ENCODE data around the gene RANBP1.

Gene RANBP1

DNA sequence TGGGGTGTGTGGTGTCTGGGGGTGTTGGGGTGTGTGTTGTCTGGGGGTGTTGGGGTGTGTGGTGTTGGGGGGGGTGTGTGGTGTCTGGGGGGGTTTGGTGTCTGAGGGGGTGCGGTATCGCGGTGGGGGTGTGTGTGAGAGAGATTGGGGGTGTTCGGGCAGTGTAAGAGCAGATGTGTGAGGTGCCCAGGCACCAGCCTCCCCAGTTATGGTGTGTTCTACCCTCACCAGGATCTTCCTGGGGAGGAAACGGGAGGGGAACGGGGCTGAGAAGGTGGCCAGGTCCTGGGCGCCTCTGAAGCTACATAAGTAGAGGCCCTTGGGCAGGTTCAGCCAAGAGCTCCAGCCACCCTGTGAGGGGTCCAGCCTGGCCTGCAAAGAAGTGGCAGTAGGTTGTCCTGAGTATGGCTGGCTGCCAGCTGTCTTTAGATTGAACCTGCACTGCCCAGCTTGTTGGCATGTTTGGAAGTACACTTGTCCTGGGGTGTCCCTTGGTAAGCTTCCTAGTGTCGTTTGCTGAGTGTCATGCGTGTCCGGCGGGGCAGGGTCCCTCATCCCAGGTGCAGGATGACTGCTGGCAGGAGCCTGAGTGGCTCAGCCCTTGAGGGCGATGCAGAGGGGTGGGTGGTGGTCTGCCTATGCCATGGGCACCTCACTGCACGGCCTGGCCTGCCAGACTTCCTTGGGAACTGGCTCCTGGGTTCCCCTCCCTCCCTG lies 7.6 kb downstream of the RANBP1 start:
- no peak for DNase-seq (ENCODE audit: low read depth, low spot score)

DNA sequence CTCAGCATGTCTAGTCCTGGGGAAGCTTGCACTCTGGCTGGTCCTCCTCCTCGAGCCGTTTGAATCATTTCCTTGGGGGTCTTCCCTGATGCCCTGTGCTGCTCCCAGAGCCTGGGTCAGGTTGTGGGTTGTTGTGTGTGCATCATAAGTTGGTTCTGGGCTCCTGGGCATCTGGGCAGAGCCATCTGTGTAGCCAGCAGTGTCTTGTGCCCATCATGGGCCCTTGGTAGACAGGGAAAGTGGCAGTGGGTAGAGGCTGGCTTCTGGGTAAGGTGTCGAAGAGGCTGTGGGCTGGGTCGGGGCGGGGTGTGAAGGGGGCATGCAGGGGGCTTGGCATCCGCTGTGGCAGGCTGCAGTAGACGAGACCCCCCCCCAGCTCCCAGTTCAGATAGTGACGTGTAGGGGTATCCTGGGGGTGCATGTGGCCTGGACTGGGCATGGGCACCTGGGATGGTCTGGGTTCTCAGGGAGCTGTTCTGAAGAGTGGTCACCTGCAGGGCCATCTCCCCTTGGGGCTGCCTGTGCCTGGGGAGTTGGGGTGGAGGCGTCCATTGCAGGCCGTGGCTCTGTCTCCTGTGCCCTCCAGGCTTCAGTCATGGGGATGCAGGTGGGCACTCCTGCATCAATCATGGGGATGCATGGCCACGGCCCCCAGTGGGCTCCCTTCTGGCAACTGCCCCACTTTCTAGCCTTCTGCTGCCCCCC lies 8.3 kb downstream of the RANBP1 start:
- no peak for DNase-seq (ENCODE audit: low read depth, low spot score)

DNA sequence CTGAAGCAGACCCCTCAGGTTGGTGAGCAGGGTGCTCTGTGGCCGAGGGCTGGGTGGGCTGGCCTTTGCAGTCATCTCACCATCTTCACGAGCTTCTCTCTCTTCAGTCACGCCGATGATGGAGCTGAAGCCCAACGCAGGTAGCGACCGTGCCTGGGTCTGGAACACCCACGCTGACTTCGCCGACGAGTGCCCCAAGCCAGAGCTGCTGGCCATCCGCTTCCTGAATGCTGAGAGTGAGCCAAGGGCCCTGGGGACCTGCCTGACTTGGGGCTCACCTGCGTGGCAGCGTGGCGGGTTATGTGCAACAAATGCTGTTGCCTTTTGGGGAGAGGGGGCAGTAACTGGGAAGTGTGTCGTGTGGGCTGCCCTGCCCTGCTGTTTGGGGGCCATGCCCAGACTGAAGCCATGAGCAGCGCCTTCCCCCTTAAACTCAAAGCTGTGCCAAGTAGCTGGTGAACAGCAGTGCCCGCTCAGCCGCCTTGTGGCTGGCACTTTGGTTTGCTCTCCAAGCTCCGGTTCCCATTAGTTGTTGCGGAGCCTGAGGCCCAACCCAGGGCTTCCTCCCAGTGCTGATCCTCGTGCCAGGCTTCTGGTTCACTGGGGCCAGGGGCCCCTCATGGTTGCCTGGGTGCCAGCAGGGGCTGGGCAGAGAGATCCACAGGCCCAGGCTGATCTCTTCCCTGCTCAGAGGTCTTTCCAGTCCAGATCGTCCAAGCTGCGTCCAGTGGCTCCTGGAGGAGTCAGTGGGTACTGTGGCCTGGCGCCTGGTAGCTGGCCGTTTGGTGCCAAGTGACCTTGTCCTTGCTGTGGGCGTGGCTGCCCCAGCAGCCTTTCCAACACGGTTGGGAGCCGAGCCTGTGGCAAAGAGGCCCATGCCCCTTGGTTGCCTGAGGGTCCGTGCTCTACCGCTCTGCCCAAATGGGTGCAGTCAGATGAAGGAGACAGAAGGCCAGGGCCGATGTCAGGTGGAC lies 9.6 kb downstream of the RANBP1 start:
- no peak for DNase-seq (ENCODE audit: low read depth, low spot score)

DNA sequence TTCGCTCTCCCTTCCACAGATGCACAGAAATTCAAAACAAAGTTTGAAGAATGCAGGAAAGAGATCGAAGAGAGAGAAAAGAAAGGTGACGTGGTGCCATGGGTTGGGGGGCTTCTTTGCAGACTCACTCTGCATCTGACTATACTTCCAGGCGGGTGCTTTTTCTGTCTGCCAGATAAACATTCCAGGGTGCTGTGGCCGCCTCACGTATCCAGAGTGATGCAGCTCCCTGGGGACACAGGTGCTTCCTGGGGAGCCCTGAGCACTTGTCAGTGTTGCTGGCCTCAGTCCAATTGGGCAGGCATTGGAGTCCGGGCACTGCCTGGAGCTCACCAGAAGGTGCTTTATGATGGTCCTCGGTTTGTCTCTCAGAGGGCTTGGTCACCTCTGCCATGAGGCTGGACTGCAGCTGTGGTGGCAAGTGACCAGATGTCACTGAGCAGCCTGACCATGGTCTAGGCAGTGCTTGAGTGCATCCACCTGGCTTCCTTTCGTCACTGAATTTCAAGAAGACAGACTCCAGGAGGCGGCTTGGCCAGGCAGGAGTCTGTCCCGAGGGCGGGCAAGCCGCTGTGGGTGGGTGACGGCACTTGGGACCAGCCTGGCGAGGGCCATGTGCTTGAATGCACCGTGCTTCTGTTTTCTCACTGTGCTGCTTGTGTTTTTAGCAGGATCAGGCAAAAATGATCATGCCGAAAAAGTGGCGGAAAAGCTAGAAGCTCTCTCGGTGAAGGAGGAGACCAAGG lies 10.6 kb downstream of the RANBP1 start:
- no peak for DNase-seq (ENCODE audit: low read depth, low spot score)

DNA sequence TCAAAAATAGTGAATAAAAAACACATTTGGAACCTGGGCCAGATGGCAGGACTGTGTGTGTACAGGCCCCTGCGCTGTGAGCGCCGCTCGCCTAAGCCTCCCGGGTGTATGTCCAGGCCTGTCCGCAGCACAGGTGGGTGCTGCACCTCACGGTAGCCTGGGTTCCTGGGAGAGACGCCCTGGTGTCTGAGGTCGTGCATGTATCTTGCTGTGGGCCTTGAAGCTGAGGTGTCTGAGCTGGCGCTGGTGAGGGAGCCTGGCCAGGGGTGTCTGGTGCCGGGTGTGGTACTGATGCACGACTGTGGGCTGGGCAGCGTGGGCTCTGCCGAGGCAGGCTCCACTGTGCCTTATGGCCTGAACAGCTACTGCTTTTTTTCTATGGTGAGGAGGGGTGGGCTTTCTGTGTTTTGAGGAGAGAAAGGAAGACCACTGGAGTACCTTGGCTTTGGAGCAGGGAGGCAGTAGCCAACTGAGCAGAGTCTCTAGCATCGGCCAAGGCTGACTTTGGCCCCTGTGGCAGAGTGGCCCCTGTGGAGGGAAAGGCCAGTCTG lies 11.5 kb downstream of the RANBP1 start:
- DNase-seq (ENCODE audit: low read depth, low spot score), result no peak

DNA sequence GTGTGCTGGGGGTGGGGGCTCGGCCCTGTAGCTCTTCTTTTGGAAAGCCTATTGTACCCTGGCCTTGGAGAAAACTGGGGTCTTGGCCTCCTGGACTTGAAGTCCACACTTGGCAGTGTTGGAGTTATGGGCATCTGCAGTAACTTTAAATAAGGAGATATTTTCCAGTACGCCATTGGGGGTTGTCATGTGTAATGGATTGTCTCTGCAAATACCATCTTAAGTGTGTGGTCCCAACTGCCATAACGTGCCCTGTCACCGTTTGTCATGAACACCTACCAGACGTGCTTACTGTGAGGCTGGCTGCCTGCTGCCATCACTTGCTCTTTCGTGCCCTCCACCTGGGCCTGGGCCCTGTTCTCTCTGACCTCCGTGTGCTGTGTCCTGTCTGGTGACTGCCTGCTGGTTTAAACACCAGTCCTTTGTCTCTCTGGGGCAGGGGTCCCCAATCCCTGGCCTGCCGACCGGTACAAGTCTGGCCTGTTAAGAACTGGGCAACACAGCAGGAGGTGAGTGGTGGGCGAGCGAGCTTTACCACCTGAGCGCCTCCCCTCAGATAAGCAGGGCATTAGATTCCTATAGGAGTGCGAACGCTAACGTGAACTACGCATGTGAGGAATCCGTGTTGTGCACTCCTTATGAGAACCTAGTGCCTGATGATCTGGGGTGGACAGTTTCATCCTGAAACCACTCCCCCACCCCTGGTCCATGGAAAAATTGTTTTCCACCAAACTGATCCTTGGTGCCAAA lies 12.1 kb downstream of the RANBP1 start:
- DNase-seq (ENCODE audit: low read depth, low spot score), result no peak

DNA sequence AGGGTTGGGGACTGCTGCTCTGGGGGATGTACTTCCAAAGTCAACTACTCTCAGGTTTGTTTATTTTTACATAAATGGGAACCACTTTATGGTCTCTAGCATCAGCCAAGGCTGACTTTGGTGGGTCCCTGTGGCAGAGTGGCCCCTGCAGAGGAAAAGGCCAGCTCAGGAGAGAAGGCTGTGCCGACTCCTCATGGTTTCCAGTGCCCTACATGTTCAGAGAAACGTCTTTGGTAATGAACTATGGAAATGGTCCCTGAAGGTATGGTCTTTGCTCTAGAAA lies 12.7 kb downstream of the RANBP1 start:
- no peak for DNase-seq (ENCODE audit: low read depth, low spot score)

DNA sequence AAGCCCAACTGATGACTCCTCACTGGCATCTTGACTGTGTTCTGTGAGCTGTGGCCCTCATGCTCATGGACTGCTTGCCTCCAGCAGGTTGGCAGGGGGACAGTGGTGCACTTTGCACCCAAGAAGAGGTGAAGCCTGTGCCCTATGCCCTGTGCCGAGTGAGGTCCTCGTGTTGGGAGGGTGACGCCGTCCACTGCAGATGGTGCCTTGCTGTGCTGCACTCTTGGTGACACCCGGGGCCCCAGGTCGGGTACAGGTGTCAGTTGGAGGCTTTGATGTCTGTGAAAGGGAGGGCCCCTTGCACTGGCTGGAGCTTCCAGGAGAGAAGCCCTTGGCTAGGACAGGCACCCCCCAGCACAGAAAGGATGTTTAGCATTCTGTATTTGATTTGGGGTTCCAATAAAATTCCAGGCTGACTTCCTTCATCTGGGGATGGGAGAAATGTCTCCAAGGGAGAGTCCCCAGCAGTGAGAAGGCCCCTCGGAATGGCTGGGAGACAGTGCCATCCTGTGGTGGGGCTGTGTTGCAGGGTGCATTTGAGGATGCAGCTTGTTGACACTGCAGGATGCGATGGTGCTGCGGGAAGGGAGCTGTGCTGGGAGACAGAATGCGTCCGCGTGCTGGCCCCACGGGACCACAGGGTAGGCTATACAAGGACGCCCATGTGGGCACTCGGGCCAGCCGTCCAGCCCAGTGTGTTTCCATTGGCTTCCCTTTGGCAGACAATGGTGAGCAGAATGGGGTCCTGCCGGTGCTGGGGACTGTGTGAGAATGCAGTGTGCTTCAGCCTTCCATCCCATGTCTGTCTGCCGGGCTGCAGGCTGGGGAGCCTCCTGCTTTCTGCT lies 13.2 kb downstream of the RANBP1 start:
- DNase-seq (ENCODE audit: low read depth, low spot score), result no peak

DNA sequence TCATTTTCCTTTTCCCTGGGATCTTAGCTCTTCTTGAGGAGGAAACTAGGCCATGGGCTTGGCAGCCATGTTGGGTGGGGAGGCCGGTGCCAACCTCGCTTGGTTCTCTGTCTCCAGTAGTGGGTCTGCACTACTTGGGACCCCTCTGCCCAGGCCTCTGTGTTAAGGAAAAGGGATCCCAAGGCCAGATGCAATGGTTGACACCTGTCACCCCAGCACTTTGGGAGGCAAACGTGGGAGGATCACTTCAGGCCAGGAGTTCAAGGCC lies 13.8 kb downstream of the RANBP1 start:
- DNase-seq (ENCODE audit: low read depth, low spot score), result no peak

DNA sequence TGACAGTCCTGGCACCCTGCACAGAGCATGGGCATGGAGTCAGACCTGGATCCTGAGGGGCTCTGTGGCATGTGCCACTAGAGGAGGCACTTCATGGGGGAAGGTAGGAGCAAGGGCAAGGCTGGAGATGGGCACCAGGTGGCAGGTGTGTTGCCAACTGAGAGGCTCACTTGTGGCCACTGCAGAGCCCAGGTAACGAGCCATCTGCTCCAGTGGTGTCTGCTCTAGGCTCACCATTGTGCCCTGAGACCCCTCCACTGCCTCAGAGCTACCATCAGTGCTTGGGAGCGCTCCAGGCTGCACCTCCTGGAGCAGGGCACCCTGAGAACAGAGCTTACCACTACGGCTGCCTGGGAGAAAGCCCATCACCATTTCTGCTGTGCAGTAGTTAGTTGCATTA lies 14.4 kb downstream of the RANBP1 start:
- DNase-seq (ENCODE audit: low read depth, low spot score), result no peak

DNA sequence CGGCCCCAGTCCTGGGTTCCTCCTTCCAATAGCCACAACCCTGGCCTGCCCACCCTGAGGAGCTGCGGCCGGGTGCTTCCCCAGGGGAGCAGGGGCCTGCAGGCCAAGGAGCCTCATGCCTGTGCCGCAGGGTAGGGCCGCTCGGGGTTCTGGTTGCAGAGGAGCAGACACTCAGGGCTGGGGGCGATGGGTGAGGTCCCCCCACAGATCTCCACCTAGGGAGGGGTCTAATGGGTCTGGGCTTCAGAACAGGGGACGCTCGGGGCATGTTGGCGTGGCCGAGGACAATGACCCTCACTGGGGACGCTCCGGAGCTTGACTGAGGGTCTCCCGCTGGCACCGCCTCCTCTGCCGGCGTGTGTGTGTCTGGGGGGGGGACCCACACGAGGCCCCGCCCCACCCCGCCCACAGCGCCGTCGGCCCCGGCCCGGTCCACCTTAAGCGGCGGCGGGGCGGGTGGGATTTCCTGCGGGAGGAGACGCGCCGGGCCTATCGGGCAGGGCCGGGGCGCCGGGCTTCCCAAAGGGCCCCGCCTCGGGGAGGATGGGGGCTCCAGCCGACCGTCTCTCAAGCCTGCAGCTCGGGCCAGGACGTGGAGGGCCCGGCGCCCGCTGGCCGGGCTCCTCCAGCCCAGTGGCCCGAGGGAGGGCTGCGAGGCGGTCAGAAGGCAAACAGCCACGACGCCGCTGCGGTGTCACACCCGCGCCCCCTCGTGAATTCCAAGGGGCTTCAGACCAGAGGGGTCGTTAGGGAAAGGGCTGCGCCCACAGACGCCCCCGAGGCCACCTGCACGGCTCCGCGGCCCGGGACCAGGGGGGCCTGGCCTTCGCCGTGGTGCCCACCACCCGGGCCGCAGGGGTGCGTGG lies 15.1 kb downstream of the RANBP1 start:
- DNase-seq (ENCODE audit: low read depth, low spot score), result peak; percentile 43

DNA sequence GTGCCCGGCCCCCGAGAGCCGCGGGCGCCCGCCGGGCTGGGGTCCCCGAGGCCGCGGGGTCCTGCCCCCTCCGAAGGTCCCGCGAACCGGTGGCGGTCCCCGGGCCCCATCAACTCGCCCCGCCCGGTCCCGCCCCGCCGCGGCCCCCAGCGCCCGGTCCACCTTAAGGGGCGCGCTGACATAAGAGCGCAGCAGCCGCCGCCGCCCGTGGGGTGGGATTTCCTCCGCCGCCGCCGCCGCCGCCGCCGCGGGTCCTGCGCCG lies 15.6 kb downstream of the RANBP1 start, which contains the start of gene ZDHHC8:
Gene ZDHHC8, plus strand, starts transcription at position 208 of the 262 bp plus-strand sequence. CDS start 144 bp downstream, outside the sequence.
- DNase-seq (ENCODE audit: low read depth, low spot score), result no peak

DNA sequence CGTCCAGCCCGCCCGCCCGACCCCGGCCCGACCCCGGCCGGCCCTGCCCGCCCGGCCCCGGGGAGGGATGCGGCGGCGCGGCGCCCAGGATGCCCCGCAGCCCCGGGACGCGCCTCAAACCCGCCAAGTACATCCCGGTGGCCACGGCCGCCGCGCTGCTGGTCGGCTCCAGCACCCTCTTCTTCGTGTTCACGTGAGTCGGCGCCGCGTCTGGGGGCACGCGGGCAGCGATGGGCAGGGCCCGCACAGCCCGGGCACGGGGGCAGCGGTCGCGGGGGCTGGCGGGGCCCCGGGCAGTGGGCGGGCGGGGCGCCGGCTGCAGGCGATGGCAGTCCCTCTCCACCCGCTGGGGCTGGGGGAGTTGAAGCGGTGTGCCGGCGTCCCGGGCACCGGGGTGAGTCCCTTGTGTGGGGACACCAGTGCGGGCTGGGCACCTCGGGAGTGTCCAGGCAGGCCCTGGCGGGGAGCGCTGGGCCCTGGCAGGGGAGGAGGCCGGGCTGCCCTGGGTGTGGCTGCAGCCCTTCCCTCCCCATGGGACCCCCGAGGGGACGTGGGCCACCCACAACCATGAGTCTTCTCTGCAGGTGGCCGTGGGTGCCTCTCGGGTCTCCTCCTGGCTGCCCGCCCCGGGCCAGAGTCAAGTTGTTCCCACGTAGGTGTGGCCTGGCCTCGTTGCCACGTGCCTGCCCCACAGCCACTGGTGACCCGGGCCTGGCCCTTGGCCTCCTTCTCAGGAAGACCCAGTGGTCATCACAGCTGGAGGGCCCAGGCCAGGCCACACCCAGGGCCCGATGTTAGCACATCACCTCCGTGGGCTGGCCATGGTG lies 16.2 kb downstream of the RANBP1 start:
- DNase-seq (ENCODE audit: low read depth, low spot score), result no peak

DNA sequence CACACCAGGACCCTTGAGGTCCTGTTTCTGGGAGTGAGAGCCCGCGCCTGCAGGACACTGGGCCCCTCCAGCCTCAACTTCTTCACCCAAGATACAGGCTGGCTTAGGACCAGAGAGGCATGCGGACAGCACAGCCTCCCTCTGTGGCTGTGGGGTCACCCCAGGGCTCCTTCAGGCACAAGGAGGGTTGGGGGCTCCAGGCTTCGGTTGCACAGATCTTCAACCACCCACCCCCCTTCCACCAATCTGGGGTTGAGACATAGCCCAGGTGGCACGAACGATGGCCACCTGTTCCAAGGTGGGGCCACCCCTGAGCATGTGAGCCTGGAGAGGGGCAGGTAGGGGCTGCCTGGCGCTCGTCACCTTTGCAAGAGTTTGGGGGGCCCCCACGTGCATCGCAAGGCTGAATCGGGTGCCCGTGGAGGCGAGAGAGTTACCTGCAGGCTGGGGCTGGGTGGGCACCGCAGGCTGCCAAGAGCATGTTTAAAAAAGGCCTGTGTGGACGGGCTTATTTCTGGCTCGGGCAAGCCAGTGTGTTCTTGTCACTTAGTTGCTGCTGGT lies 16.9 kb downstream of the RANBP1 start:
- DNase-seq (ENCODE audit: low read depth, low spot score), result no peak

DNA sequence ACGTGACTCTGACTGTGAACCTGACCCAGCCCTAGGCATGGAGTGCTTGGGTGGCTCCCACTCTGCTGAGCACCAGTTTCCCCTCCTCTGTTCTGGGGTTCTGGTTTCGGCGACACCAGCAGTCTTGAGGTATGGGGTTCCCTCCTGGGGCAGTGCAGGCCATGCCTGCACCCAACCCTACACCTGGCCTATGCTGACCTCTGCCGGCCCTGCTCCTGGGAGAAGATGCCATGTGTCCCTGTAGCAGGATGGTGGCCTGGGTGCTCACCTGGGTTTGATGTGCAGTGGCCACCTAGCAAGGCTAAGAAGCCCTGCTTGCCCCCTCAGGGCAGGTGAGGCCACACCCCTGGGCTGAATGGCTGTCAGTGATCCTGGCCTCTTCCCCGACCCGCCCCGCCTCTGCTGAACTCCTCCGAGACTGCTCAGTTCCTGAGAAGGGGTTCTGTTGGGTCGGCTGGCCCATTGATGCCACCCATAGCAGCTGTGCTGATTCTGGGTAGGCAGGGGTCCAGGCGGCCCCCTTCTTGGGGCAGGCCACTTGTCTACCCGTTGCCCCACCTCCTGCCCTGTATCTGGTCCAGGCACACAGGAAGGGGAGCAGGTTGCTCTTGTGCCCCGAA lies 18.1 kb downstream of the RANBP1 start:
- DNase-seq (ENCODE audit: low read depth, low spot score), result no peak

DNA sequence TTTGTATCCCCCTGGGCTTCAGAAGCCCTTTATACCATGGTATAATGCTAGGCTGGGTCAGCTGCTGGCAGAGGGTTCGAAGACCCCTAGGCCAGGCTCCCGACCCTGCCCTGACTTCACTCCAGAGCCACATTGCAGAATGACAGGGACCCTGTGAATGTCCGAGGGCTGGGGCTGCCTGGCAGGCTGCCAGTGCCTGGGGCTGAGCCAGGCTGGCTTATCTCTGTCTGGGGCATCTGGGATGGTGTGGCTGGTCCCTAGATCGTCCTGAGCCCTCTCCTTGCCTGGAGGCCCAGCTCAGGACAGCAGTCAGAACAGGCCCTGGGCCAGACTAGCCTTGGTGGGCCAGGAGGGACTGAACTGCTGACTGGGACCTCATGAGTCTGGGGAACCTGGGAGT lies 19.4 kb downstream of the RANBP1 start:
- DNase-seq (ENCODE audit: low read depth, low spot score), result no peak

DNA sequence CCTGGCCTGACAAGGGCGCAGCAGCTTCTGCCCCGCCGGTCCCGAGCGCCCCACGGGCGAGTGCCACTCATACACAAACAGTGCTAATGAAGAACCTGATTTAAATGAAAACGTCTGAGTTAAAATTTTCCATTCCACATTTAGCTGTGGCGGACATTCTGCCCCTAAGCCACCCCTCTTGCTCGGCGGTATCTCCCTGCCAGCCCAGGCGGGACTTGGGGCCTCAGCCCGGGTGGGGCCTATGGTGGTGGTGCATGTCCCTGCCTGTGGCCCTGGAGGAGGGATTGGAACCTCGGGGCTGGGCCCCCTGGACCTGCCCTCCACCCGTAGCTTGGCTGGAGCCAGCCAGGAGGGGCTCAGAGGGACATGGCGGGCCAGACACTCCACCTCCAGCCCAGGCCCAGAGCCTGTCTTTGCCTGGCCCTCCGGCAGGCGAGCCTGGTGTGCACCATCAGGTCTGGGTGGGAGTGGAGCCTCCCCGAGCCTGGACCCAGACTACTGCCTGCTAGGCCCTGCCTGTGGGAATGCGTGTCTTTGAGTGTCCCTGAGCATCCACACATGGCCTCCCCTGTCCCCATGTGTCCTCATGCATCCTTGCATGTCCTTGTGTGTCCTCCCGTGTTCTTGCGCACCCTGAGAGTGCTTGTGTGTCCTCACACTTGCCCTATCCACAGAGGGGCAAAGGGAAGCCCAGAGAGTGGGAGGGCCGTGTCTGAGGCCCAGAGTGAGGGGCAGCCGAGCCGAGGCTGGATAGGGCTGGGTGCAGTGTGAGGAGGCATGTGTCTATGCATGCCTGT lies 20.1 kb downstream of the RANBP1 start:
- DNase-seq (ENCODE audit: low read depth, low spot score), result no peak

All from smooth muscle cell of the brain vasculature (primary cell).